D721Med (cell line): ENCODE results near the gene IGFBP2.

ENCODE experiments used
- DNase-seq: peaks from one replicate; pipeline ENCODE4 v3.0.0; 2011; ENCODE audit warnings: low spot score; ENCODE audit not compliant: insufficient read length
- FAIRE-seq: peaks from 2 replicates; lab custom pipeline; 2011; peaks lifted over from hg19 to GRCh38; lab: Jason Lieb, UNC
- TF ChIP-seq, protein P1 (sequence below): IDR thresholded peaks from 2 replicates; pipeline ENCODE4 v1.5.1; 2012; ENCODE audit warnings: mild to moderate bottlenecking, control low read depth; ENCODE audit not compliant: insufficient read depth; ENCODE audit errors: missing control alignments

Gene IGFBP2

DNA sequence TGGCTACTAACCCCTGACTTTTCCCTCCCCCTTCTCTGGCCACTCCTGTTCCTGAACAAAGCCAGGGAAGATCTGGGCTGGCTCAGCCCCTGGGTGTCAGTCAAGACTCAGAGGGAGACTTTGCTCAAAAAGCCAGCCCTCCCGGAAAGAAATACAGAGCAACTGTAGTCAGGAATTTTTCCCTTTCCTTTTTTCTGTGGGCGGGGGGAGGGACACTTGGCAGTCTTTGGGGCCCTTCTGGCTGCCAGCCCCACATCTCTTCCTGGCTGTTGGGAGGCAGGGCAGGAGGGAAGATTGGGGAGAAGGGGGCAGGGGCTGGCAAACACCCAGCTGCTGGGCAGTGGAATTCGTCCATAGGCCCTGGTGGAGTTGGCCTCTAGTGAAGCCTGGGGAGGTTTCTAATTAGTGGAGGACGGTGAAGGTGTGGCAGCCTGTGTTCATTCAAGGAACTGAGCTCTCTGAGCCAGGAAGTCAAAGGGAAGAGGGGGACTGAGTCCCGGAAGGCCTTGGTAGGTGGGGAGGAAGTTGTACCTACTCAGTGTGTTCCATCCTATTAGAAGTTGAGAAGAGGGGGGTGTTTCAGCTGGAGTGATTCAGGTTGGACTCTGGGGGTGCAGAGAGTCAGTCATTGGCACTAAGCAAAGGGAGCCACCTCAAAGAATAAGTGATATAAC lies 10.9 kb downstream of the IGFBP2 start:
- DNase-seq, result no peak
- FAIRE-seq, result no peak
- TF ChIP-seq, protein P1, sequence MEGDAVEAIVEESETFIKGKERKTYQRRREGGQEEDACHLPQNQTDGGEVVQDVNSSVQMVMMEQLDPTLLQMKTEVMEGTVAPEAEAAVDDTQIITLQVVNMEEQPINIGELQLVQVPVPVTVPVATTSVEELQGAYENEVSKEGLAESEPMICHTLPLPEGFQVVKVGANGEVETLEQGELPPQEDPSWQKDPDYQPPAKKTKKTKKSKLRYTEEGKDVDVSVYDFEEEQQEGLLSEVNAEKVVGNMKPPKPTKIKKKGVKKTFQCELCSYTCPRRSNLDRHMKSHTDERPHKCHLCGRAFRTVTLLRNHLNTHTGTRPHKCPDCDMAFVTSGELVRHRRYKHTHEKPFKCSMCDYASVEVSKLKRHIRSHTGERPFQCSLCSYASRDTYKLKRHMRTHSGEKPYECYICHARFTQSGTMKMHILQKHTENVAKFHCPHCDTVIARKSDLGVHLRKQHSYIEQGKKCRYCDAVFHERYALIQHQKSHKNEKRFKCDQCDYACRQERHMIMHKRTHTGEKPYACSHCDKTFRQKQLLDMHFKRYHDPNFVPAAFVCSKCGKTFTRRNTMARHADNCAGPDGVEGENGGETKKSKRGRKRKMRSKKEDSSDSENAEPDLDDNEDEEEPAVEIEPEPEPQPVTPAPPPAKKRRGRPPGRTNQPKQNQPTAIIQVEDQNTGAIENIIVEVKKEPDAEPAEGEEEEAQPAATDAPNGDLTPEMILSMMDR, result no peak

DNA sequence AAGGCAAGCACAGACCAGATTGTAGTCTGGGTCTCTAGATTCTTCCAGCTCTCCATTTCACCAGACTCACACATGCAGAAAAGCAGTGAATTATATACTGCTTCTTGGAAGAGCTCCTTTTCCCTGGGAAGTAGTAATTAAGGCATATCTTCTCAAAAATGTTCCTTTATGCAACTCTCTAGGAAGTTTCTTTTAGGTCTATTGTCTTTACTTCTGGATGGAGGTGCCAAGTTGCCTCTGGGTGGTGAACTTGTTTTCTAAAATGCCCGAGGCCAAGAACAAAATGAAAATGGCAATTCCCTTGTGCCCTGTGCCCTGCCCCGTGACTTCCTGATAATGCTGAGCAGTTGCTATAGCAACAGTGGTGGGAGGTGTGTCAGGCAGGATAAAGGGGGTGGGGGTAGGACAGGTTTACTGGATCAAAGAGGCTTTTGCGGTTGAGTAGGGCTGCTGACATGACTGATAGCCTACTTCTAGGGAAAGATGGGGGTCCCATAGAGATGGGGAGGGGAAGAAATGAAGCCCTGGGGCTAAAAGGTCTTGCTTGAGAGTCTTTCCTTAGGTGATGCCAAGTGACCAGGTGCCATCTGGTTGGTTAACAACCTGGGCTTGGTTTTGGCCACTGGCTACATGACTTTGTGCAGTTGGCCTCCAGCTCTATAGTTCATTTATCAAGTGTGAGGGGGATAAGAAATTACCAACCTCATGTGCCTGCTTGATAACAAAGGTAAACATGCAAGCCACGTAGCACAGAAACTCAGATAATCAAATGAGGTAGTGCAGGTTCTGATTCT lies 11.8 kb downstream of the IGFBP2 start:
- no peak for DNase-seq
- TF ChIP-seq, protein P1, result no peak
- FAIRE-seq, result no peak

DNA sequence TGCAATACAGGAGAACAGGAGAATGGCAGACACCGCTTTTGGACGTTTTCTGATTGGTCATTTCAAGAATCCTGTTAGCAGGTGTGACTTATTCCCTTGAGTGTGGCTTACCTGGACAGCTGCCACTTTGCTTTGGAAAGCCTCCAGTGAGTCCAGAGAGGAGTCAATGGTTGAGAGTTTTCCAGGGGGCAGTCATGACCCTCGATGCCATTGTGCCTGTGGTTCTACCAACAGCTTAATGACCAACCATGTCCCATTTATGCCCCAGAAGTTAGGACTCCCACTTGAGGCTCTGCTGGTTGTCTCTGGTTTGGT lies 12.4 kb downstream of the IGFBP2 start:
- DNase-seq, result no peak
- no peak for FAIRE-seq
- TF ChIP-seq, protein P1, result no peak

DNA sequence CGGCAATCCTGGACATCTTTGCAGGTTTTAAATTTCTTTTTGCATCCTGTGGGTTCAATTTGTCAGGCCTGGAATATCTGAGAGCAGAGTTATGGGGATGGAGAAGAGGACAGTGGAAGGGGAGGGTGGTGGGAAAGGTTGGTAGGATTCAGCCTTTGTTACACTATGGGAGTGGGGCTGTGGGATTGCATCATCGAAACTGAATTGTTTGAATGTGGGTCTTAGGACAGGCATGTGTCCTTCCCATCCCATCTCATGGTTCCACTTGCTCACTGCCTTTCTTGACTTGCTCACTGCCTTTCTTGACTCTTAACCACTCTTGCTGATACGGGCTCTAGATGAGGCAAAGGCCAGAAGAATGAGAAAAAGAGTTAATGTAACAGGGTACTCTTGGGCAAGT lies 12.9 kb downstream of the IGFBP2 start:
- FAIRE-seq, result no peak
- TF ChIP-seq, protein P1, result no peak
- no peak for DNase-seq

DNA sequence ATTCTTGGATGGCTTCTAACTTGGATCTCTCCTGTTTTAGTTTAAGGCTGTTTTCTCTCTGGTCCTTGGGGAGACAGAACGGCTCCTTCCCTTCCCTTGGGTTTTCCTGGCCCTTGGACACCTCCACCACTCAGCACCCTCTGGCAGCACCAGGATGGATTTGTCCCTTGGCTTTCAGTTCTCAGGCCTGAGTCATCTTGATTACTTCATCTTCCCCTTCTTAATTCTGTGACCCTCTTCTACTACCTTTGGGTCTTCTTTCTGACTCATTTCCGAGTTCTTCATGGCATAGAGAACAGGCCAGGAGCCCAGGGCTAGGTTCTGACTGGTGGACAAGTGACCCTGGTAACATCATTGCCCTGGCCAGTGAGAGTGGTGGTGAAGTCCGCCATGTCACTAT lies 14.9 kb downstream of the IGFBP2 start:
- TF ChIP-seq, protein P1, result no peak
- DNase-seq, result no peak

DNA sequence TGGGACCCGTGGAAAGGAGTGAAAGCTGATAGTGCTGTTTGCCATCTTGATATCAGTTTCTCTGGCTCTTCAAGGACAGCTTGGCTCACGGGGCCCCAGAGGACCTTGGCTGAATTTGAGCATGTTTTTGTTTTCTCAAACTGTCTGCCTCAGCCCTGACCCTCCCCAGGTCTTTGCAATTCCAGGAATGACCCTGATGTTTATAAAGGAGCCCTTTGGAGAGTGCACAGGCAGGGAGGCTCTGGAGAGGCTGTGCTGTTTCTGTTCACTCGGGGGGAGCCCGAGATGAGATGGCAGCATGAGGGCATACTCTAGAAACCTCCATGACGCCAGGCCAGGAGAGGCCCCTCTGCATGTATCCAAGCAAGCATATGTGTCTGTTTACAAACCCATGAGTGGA lies 16.4 kb downstream of the IGFBP2 start:
- DNase-seq, result no peak
- TF ChIP-seq, protein P1, result no peak
- no peak for FAIRE-seq

More for the DNA sequence above, 14.9 kb downstream of the IGFBP2 start:
- FAIRE-seq, result no peak
